Gastroesophageal sphincter (tissue), 4 donors: Measurements from ENCODE around the gene TSPAN13. TPM values are rescaled to one million over a fixed set of nuclear protein-coding genes. Genes with fewer than 3 reads are reported as not detected.

Source experiments
- ATAC-seq: fragments of 150-250 bp; one replicate; pipeline ENCODE4 v1.9.1; 2016; ENCODE audit warnings: mild to moderate bottlenecking, moderate library complexity
- H3K27ac ChIP-seq, 4 donors: fragments of 200-600 bp; sonication (generic) in 3 of 4; 1 replicate in 3 of 4; 2 replicates in 1 of 4; pipeline ENCODE4 v1.5.1; 2016 to 2019
- H3K27me3 ChIP-seq: fragments of 200-600 bp; sonication (generic); one replicate; pipeline ENCODE4 v1.5.1; 2019
- H3K36me3 ChIP-seq, 2 donors: fragments of 200-600 bp; sonication (generic); one replicate each; pipeline ENCODE4 v1.5.1; 2019; ENCODE audit warnings: control low read depth in 1 of 2
- H3K4me1 ChIP-seq, 3 donors: fragments of 200-600 bp; sonication (generic); 1 replicate in 2 of 3; 2 replicates in 1 of 3; pipeline ENCODE4 v1.5.1; 2016 to 2019; ENCODE audit warnings: control low read depth in 2 of 3
- H3K4me3 ChIP-seq, 2 donors: fragments of 200-600 bp; sonication (generic); one replicate each; pipeline ENCODE4 v1.5.1; 2019; ENCODE audit warnings: mild to moderate bottlenecking in 1 of 2, moderate library complexity in 1 of 2
- H3K9me3 ChIP-seq, 3 donors: fragments of 200-600 bp; sonication (generic); one replicate each; pipeline ENCODE4 v1.5.1; 2017 to 2019; ENCODE audit warnings: control low read depth in 2 of 3
- EP300 ChIP-seq: sonication (generic); formaldehyde crosslinking; IDR thresholded peaks from one replicate; pipeline ENCODE4 v1.6.1; 2017; ENCODE audit warnings: antibody characterized with exemption, mild to moderate bottlenecking
- POLR2A ChIP-seq, 2 donors: fragments of 450-650 bp; IDR thresholded peaks; one replicate each; pipeline ENCODE4 v1.6.1; 2017; ENCODE audit warnings: antibody characterized with exemption in 2 of 2, mild to moderate bottlenecking in 2 of 2, moderate library complexity in 1 of 2
- POLR2AphosphoS5 ChIP-seq: sonication (generic); formaldehyde crosslinking; IDR thresholded peaks from one replicate; pipeline ENCODE4 v1.6.1; 2017; ENCODE audit warnings: antibody characterized with exemption
- WGBS, 2 donors: methylation state at CpG; one replicate each; pipeline ENCODE4 v1.1.5; 2018; ENCODE audit warnings: low coverage in 1 of 2; 5-methylcytosine and 5-hydroxymethylcytosine counted together
- total RNA-seq, 4 donors: library from RNA; depleted of rRNA; stranded (reverse); fragments of >200 nt; gene quantifications; one replicate each; pipeline ENCODE4 v1.1.0, GENCODE V29; 2016
- TF ChIP-seq, protein P1 (sequence below), 4 experiments: fragments of 200-600 bp in 2 of 4; fragments of 450-650 bp in 2 of 4; sonication (generic) in 1 of 4; IDR thresholded peaks; one replicate each; pipeline ENCODE4 v1.5.1; 2017 to 2019; ENCODE audit warnings: antibody characterized with exemption in 4 of 4, mild to moderate bottlenecking in 2 of 4, moderate library complexity in 2 of 4

The TSPAN13 gene
- total RNA-seq, 4 donors from 2014 or later, result 2.5 to 13.3 (median 6.4) TPM

DNA sequence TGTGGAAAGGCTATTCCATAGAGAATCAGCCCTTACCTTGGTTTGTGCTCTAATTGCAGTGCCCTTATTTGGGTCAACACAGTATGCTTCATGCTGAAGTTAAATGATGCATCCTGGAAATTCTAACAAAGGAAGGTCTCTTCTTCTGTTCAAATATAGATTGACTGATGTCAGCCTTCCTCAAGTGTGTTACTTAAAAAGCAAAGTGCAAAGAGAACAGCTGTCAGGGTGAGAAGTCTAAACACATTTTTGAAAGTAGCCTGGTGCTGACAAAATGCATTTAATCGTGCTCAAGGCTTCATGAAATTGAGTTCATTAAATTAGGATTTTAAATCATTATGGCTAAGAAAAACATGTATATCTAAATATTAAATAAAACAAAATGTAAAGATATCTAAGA, 31.8 kb downstream of the TSPAN13 start:
- no peak overlapping the region for H3K27ac ChIP-seq
- no peaks in the 10 kb centered on the region for H3K27me3 ChIP-seq
- no peak for TF ChIP-seq POLR2AphosphoS5
- no peak for TF ChIP-seq EP300
- TF ChIP-seq POLR2A (IDR thresholded peaks at IDR 0.05), result no peak
- TF ChIP-seq, protein P1, sequence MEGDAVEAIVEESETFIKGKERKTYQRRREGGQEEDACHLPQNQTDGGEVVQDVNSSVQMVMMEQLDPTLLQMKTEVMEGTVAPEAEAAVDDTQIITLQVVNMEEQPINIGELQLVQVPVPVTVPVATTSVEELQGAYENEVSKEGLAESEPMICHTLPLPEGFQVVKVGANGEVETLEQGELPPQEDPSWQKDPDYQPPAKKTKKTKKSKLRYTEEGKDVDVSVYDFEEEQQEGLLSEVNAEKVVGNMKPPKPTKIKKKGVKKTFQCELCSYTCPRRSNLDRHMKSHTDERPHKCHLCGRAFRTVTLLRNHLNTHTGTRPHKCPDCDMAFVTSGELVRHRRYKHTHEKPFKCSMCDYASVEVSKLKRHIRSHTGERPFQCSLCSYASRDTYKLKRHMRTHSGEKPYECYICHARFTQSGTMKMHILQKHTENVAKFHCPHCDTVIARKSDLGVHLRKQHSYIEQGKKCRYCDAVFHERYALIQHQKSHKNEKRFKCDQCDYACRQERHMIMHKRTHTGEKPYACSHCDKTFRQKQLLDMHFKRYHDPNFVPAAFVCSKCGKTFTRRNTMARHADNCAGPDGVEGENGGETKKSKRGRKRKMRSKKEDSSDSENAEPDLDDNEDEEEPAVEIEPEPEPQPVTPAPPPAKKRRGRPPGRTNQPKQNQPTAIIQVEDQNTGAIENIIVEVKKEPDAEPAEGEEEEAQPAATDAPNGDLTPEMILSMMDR (IDR thresholded peaks at IDR 0.05), result no peak
- WGBS, 2 donors, result 71 to 81% methylated on average over 1 of the region's 1 CpG
- H3K36me3 ChIP-seq, result no peaks in the 10 kb centered on the region
- no peaks in the 10 kb centered on the region for H3K9me3 ChIP-seq
- ATAC-seq, result no peak
- no peaks in the 10 kb centered on the region for H3K4me1 ChIP-seq
- no peak overlapping the region for H3K4me3 ChIP-seq

DNA sequence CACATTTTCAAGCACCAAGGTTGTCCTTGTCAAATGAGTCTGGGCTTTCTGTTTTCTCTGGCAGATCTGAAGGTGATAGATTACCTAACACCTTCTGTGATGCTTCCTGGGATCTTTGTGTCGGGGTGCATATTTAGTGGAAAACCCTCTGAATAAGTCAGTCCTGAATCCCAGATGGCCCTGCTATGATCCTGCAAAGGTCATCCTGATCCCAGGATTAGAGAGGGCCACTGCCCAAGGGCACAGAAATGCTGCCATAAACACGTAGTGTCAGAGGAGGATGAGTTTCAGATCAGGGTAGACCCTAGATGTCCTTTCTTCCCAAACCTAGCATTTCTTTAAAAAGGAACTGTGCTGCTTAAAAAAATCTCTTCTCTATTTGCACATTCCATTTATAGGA, 32.3 kb downstream of the TSPAN13 start:
- H3K27ac ChIP-seq, result no peak overlapping the region
- no peaks in the 10 kb centered on the region for H3K27me3 ChIP-seq
- no peak for TF ChIP-seq EP300
- no peak for TF ChIP-seq POLR2A (IDR thresholded peaks at IDR 0.05)
- TF ChIP-seq, protein P1 (IDR thresholded peaks at IDR 0.05), result no peak
- TF ChIP-seq POLR2AphosphoS5, result no peak
- ATAC-seq, result no peak
- H3K4me1 ChIP-seq, result no peaks in the 10 kb centered on the region
- no peaks in the 10 kb centered on the region for H3K9me3 ChIP-seq
- H3K4me3 ChIP-seq, result no peak overlapping the region
- H3K36me3 ChIP-seq, result no peaks in the 10 kb centered on the region
- 67 to 92% methylated on average over 2 of the region's 2 CpGs for WGBS, 2 donors

DNA sequence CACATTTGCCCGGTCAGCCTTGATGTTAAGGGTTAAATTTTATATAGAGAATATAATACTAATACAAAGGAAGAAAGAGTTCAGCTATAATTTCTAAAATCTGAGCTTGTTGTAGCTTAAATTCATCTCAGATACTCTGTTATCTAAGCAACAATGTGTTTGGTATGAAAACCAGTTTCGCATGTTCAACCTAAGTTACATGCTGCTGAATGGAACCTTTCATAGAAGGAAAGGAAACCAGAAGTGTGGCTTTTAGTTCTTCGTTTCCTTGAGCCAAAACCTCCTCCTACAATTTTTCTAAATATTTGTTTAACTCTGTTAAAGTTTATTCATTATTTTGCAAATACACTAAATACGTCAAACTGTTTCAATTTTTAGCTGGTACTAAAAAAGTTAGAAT, 32.7 kb downstream of the TSPAN13 start:
- Histone ChIP-seq H3K36me3 (no peaks in the 10 kb centered on the region), H3K4me1 (no peaks in the 10 kb centered on the region), H3K27me3 (no peaks in the 10 kb centered on the region), H3K9me3 (no peaks in the 10 kb centered on the region), H3K4me3 (no peak overlapping the region), H3K27ac (no peak overlapping the region)
- 65 to 76% methylated on average over 4 of the region's 4 CpGs for WGBS, 2 donors
- TF ChIP-seq EP300 (no peak), POLR2A (IDR thresholded peaks at IDR 0.05) (no peak), POLR2AphosphoS5 (no peak)
- TF ChIP-seq, protein P1 (IDR thresholded peaks at IDR 0.05), result no peak
- ATAC-seq, result no peak

DNA sequence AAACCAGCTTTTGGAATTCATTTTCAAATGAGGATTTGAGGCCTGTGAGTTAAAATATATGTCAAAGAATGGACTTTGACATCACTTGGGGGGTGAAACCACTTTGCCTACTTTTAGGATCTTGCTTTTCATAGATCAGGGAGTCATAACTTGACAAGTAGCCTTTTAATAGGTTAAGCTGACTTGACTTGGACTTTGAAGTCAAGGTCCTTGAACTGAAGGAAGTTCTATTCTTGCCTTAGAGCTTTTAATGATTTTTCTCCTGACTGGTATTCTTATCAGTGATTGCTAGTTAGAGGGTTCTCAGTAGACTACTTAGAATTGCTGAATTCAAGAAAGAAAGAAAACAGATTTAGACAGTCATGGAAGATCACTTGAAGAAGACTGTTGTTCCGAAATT, 33.6 kb downstream of the TSPAN13 start:
- Histone ChIP-seq H3K9me3 (no peaks in the 10 kb centered on the region), H3K4me3 (no peak overlapping the region), H3K27me3 (no peaks in the 10 kb centered on the region), H3K4me1 (no peaks in the 10 kb centered on the region), H3K27ac (no peak overlapping the region), H3K36me3 (no peaks in the 10 kb centered on the region)
- ATAC-seq, result no peak
- 82 to 100% methylated on average over 1 of the region's 1 CpG for WGBS, 2 donors
- TF ChIP-seq POLR2AphosphoS5, result no peak
- no peak for TF ChIP-seq EP300
- no peak for TF ChIP-seq POLR2A (IDR thresholded peaks at IDR 0.05)
- TF ChIP-seq, protein P1 (IDR thresholded peaks at IDR 0.05), result no peak

DNA sequence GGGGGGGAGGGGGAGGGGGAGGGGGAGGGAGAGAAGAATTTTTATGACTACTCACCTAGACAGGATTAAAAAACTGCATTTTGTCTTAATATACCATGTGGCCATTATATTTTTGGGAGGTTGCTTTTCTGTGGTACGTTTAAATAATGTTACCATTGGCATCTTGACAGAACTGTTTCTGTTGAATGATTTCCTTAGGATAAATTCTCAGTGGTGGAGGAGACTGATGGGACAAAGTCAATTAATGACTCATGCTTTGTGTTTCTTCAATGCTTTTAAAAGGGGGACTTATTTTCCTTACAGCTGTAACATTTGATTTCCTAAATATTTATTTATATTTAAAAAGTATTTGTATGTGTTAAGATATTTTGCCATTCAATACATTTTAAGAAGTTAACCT, 37.5 kb downstream of the TSPAN13 start:
- no peak for TF ChIP-seq POLR2A (IDR thresholded peaks at IDR 0.05)
- TF ChIP-seq EP300, result no peak
- TF ChIP-seq, protein P1 (IDR thresholded peaks at IDR 0.05), result no peak
- no peak for TF ChIP-seq POLR2AphosphoS5
- no peak overlapping the region for H3K27ac ChIP-seq
- H3K36me3 ChIP-seq, result no peaks in the 10 kb centered on the region
- WGBS, 2 donors, result 0 to 46% methylated on average over 1 of the region's 1 CpG
- H3K4me3 ChIP-seq, result no peak overlapping the region
- no peak for ATAC-seq
- no peaks in the 10 kb centered on the region for H3K27me3 ChIP-seq
- no peaks in the 10 kb centered on the region for H3K4me1 ChIP-seq
- no peaks in the 10 kb centered on the region for H3K9me3 ChIP-seq
